Natural killer cell treated with Interleukin-12 subunit alpha and Interleukin-12 subunit beta and Interleukin-15 and Interleukin-18, amount 100 ng/mL, for 72 hours (primary cell): ENCODE measurements around the gene GPR160. TPM values are rescaled to one million over a fixed set of nuclear protein-coding genes. Genes with fewer than 3 reads are reported as not detected.

Experiments used
- ATAC-seq, 2 donors: fragments of 150-1000 bp; cut with Tn5 transposase in 1 of 2; sonication (Bioruptor Pico), chemical (Tn5 transposase) in 1 of 2; 2 replicates each; pipeline ENCODE4 v1.10.0; 2021
- DNase-seq: peaks from one replicate; pipeline ENCODE4 v3.0.0; 2022; ENCODE audit warnings: low spot score
- H3K27ac Mint-ChIP-seq, 2 donors: 1 replicate in 1 of 2; 2 replicates in 1 of 2; pipeline ENCODE4 v1.8.0; 2022; ENCODE audit warnings: mixed read lengths in 2 of 2, mild to moderate bottlenecking in 1 of 2, moderate library complexity in 1 of 2
- H3K27me3 Mint-ChIP-seq, 2 donors: 1 replicate in 1 of 2; 2 replicates in 1 of 2; pipeline ENCODE4 v1.8.0; 2022; ENCODE audit warnings: mixed read lengths in 2 of 2
- H3K36me3 Mint-ChIP-seq: one replicate; pipeline ENCODE4 v1.8.0; 2022; ENCODE audit warnings: mixed read lengths
- H3K4me1 Mint-ChIP-seq, 2 donors: 1 replicate in 1 of 2; 2 replicates in 1 of 2; pipeline ENCODE4 v1.8.0; 2022; ENCODE audit warnings: low read depth in 2 of 2, mixed read lengths in 2 of 2, mild to moderate bottlenecking in 1 of 2
- H3K4me3 Mint-ChIP-seq: one replicate; pipeline ENCODE4 v1.8.0; 2022; ENCODE audit warnings: mixed read lengths
- H3K9me3 Mint-ChIP-seq: 2 replicates; pipeline ENCODE4 v1.8.0; 2022; ENCODE audit warnings: mixed read lengths
- total RNA-seq, 2 donors: library from RNA; stranded (reverse); gene quantifications; one replicate each; pipeline ENCODE4 v1.2.3, GENCODE V29; 2022

Gene GPR160
- total RNA-seq, 2 donors from 2014 or later: 12.1 to 12.4 TPM

GRCh38 chr3:170044795-170045244, 7.0 kb downstream of the GPR160 start:
- Mint-ChIP-seq H3K27ac (no peak overlapping the region), H3K36me3 (no peaks in the 10 kb centered on the region), H3K4me1 (peaks cover 3 to 6% of the 10 kb centered on the region in 2 donors), H3K27me3 (no peaks in the 10 kb centered on the region), H3K9me3 (no peaks in the 10 kb centered on the region), H3K4me3 (peak overlapping the region; percentile 50)
- no peak for ATAC-seq
- no peak for DNase-seq

GRCh38 chr3:170046269-170047132, 8.7 kb downstream of the GPR160 start:
- peaks cover 3 to 6% of the 10 kb centered on the region in 2 donors for H3K4me1 Mint-ChIP-seq
- no peak overlapping the region for H3K27ac Mint-ChIP-seq
- DNase-seq (no peak), ATAC-seq (no peak)
- H3K36me3 Mint-ChIP-seq: no peaks in the 10 kb centered on the region
- H3K27me3 Mint-ChIP-seq: no peaks in the 10 kb centered on the region
- H3K4me3 Mint-ChIP-seq: no peak overlapping the region
- H3K9me3 Mint-ChIP-seq: no peaks in the 10 kb centered on the region

GRCh38 chr3:170047133-170047404, 9.3 kb downstream of the GPR160 start:
- H3K27ac Mint-ChIP-seq: no peak overlapping the region
- ATAC-seq (no peak), DNase-seq (no peak)
- no peak overlapping the region for H3K4me3 Mint-ChIP-seq
- H3K9me3 Mint-ChIP-seq: no peaks in the 10 kb centered on the region
- H3K27me3 Mint-ChIP-seq: no peaks in the 10 kb centered on the region
- peaks cover 3 to 6% of the 10 kb centered on the region in 2 donors for H3K4me1 Mint-ChIP-seq
- no peaks in the 10 kb centered on the region for H3K36me3 Mint-ChIP-seq

- Mint-ChIP-seq H3K4me1 (peaks cover 3 to 7% of the 10 kb centered on the region in 2 donors), H3K27ac (no peak overlapping the region), H3K27me3 (peaks cover 0 to 2% of the 10 kb centered on the region in 2 donors), H3K36me3 (peaks cover 5% of the 10 kb centered on the region), H3K9me3 (peaks cover 2% of the 10 kb centered on the region), H3K4me3 (no peak overlapping the region)
- DNase-seq (no peak), ATAC-seq (peak; percentile 28 to 36)
These were observed 11.6 kb downstream of the GPR160 start for GRCh38 chr3:170049146-170050000.

DNA sequence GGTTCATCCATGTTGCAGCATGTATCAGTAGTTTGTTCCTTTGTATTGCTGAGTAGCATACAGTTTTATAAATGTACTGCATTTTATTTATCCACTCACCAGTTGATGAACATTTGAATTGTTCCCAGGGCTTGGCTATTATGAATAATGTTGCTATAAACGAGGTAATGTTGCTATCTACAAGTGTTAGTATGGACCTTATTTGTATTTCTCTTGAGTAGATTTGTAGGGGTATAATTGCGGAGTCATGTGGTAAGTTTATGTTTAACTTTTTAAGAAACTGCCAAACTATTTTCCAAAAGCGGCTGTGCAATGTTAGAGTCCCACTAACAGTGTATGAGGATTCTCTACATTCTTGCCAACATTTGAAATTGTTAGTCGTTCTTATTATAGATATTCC, 13.0 kb downstream of the GPR160 start:
- no peak overlapping the region for H3K4me3 Mint-ChIP-seq
- H3K27ac Mint-ChIP-seq: no peak overlapping the region
- H3K4me1 Mint-ChIP-seq: peaks cover 10 to 14% of the 10 kb centered on the region in 2 donors
- ATAC-seq (no peak), DNase-seq (no peak)
- peaks cover 2% of the 10 kb centered on the region for H3K9me3 Mint-ChIP-seq
- peaks cover 0 to 2% of the 10 kb centered on the region in 2 donors for H3K27me3 Mint-ChIP-seq
- peaks cover 5% of the 10 kb centered on the region for H3K36me3 Mint-ChIP-seq

GRCh38 chr3:170052398-170052797, 14.6 kb downstream of the GPR160 start:
- H3K9me3 Mint-ChIP-seq: peaks cover 2% of the 10 kb centered on the region
- no peak for DNase-seq
- H3K27me3 Mint-ChIP-seq: peaks cover 0 to 2% of the 10 kb centered on the region in 2 donors
- no peak for ATAC-seq
- H3K4me1 Mint-ChIP-seq: peaks cover 23 to 31% of the 10 kb centered on the region in 2 donors
- peaks cover 5% of the 10 kb centered on the region for H3K36me3 Mint-ChIP-seq
- H3K4me3 Mint-ChIP-seq: no peak overlapping the region
- H3K27ac Mint-ChIP-seq: no peak overlapping the region

DNA sequence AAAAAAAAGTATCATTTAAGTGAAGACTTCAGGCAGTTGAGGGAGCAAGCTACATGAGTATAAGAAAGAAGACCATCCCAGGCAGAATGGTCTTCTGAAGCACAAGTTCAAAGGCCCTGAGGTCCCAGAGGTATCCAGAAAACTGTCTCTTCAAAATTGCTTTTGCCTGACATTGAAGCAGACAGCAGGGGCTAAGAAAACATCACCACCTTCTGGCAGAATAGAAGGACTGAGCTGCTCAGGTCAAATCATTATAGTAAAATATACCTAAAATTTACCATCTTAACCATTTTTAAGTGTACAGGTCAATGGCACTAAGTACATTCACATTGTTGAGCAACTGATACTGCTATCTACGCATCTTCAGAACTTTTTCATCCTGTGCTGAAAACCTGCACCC, 16.4 kb downstream of the GPR160 start:
- peak overlapping the region; percentile 77 to 92 for H3K27ac Mint-ChIP-seq
- DNase-seq: no peak

GRCh38 chr3:170055209-170055608, 17.4 kb downstream of the GPR160 start:
- Mint-ChIP-seq H3K4me1 (peaks cover 32 to 51% of the 10 kb centered on the region in 2 donors), H3K27ac (peak overlapping the region; percentile 77 to 92), H3K4me3 (peak overlapping the region; percentile 84), H3K36me3 (peaks cover 5% of the 10 kb centered on the region), H3K9me3 (peaks cover 2% of the 10 kb centered on the region), H3K27me3 (peaks cover 0 to 2% of the 10 kb centered on the region in 2 donors)
- ATAC-seq (peak; percentile 81 to 87), DNase-seq (no peak)

More for the DNA sequence above, 16.4 kb downstream of the GPR160 start:
- Mint-ChIP-seq H3K9me3 (peaks cover 2% of the 10 kb centered on the region), H3K27me3 (peaks cover 0 to 2% of the 10 kb centered on the region in 2 donors), H3K4me1 (peaks cover 32 to 46% of the 10 kb centered on the region in 2 donors), H3K4me3 (peak overlapping the region; percentile 84), H3K36me3 (peaks cover 5% of the 10 kb centered on the region)
- ATAC-seq: no peak

GRCh38 chr3:170056710-170057454, 19.1 kb downstream of the GPR160 start:
- peak; percentile 84 to 89 for ATAC-seq
- Mint-ChIP-seq H3K27me3 (peaks cover 0 to 2% of the 10 kb centered on the region in 2 donors), H3K27ac (peak overlapping the region; percentile 83 to 92), H3K4me3 (peak overlapping the region; percentile 84), H3K9me3 (peaks cover 2% of the 10 kb centered on the region), H3K4me1 (peaks cover 32 to 51% of the 10 kb centered on the region in 2 donors), H3K36me3 (peaks cover 5% of the 10 kb centered on the region)
- DNase-seq: no peak

DNA sequence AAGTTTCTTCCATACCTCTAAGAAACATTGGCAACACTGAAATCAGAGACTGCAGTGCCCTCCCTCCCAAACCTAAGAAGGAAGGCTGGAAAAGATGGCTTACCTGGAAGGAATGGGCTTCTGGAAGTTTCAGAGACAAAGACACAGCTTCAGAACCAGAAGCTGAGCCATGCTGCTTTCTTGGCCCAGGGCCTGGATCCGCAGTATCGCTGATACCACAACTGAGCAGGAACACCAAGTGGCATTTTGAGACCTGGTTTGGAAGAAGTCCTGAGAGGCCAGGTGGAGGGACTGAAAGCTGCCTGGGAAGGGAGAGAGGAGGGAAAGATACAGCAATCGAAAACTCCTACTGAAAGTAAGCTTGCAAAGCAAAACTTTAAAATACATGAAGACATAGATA, 19.8 kb downstream of the GPR160 start:
- Mint-ChIP-seq H3K4me1 (peaks cover 32 to 51% of the 10 kb centered on the region in 2 donors), H3K27me3 (peaks cover 0 to 2% of the 10 kb centered on the region in 2 donors), H3K27ac (peak overlapping the region; percentile 83 to 92), H3K36me3 (peaks cover 5% of the 10 kb centered on the region), H3K9me3 (peaks cover 2% of the 10 kb centered on the region), H3K4me3 (peak overlapping the region; percentile 84)
- DNase-seq: no peak
- no peak for ATAC-seq

DNA sequence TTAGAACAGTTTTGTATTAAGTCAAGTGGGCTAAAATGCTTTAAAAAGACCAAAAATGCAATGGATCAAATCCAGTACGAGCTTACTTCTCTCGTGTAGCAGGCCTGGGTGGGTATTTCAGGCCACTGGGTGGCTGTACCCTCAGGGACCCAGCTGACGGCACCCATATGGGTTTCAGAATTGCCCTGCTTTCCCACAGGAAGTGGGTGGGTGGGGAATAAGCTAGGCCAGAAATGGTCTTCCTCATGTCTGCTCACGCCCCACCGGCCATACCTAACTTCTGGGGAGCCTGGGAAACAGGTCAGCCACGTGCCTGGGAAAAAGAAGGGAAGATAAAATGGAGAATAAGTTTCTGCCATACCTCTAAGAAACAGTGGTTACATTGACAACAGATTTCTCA, 20.3 kb downstream of the GPR160 start:
- H3K36me3 Mint-ChIP-seq: no peaks in the 10 kb centered on the region
- no peaks in the 10 kb centered on the region for H3K27me3 Mint-ChIP-seq
- H3K4me1 Mint-ChIP-seq: peaks cover 32 to 51% of the 10 kb centered on the region in 2 donors
- ATAC-seq: peak in 1 of 2 donors; percentile 52
- H3K9me3 Mint-ChIP-seq: no peaks in the 10 kb centered on the region
- H3K27ac Mint-ChIP-seq: peak overlapping the region; percentile 83 to 92
- peak overlapping the region; percentile 84 for H3K4me3 Mint-ChIP-seq
- no peak for DNase-seq

DNA sequence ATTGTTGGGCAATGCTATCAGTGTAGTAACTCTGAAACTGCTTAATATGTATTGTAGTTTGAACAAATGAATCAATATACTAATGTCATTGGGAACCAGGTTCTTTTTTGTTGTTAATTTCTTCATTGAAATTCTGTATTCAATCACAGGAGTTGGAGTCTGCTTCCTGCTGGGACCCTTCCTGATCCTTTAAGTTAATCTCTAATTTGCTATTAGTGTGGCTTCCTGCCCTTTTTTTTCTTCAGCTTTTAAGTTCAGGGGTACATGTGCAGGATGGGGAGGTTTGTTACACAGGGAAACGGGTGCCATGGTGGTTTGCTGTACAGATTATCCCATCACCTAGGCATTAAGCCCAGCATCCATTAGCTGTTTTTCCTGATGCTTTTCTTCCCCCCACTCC, 21.7 kb downstream of the GPR160 start:
- Mint-ChIP-seq H3K9me3 (no peaks in the 10 kb centered on the region), H3K4me3 (no peak overlapping the region), H3K27me3 (no peaks in the 10 kb centered on the region), H3K4me1 (peaks cover 32 to 49% of the 10 kb centered on the region in 2 donors), H3K36me3 (no peaks in the 10 kb centered on the region), H3K27ac (no peak overlapping the region)
- ATAC-seq (no peak), DNase-seq (no peak)

DNA sequence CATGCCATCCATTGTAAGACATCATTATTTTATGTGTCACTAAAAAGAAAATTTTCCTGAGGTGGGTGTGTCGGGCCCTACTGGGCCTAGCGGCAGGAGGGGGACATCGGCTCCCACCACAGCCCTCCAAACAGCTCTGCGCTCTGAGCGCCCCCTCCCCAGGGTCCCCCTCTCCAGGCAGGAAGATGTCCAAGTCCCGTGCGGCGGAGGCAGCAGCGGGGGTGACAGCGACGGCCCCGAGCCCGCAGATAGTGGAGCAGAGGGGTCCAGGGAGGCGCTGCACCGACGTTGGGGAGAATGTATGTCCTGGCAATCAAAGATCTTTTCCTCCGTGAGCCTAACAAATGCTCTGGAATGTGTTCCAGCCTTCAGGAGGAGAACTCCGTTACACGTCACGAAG, 24.3 kb downstream of the GPR160 start:
- H3K36me3 Mint-ChIP-seq: no peaks in the 10 kb centered on the region
- H3K27me3 Mint-ChIP-seq: no peaks in the 10 kb centered on the region

More for the DNA sequence above, 24.3 kb downstream of the GPR160 start:
- Mint-ChIP-seq H3K27ac (no peak overlapping the region), H3K4me3 (no peak overlapping the region), H3K9me3 (no peaks in the 10 kb centered on the region), H3K4me1 (peaks cover 10 to 23% of the 10 kb centered on the region in 2 donors)
- DNase-seq: no peak
- ATAC-seq: no peak
